ACC112 (cell line): ENCODE results near the gene ZMIZ2.
"Not testable (repeated sequence)": the region's sequence is repeated elsewhere in the genome, so short reads cannot be mapped to it uniquely, and the experiment has no call there.

Experiments used
- H2AFZ ChIP-seq: fragments of 200-600 bp; sonication (generic); one replicate; pipeline ENCODE4 v1.6.0; 2017; ENCODE audit warnings: antibody characterized with exemption, low read length; ENCODE audit not compliant: unreplicated experiment
- H3K27ac ChIP-seq: fragments of 200-600 bp; sonication (generic); 2 replicates; pipeline ENCODE4 v1.5.1; 2014; ENCODE audit warnings: low read depth, mild to moderate bottlenecking, antibody characterized with exemption, low read length, moderate library complexity
- H3K27me3 ChIP-seq: fragments of 200-600 bp; sonication (generic); 2 replicates; pipeline ENCODE4 v1.6.1; 2014; ENCODE audit warnings: mild to moderate bottlenecking, antibody characterized with exemption, low read length, moderate library complexity, mixed read lengths; ENCODE audit not compliant: insufficient read depth
- H3K36me3 ChIP-seq: fragments of 200-600 bp; sonication (generic); 2 replicates; pipeline ENCODE4 v1.6.1; 2016; ENCODE audit warnings: mild to moderate bottlenecking, antibody characterized with exemption, low read length, moderate library complexity, mixed read lengths; ENCODE audit not compliant: insufficient read depth
- H3K4me1 ChIP-seq: fragments of 200-600 bp; sonication (generic); one replicate; pipeline ENCODE4 v1.6.1; 2016; ENCODE audit warnings: low read length, mixed read lengths; ENCODE audit not compliant: insufficient read depth, unreplicated experiment, control insufficient read depth
- H3K4me3 ChIP-seq: fragments of 200-600 bp; sonication (generic); 2 replicates; pipeline ENCODE4 v1.5.1; 2014; ENCODE audit warnings: mild to moderate bottlenecking, low read depth, low read length
- H3K79me2 ChIP-seq: fragments of 200-600 bp; sonication (generic); one replicate; pipeline ENCODE4 v1.6.0; 2016; ENCODE audit warnings: low read length; ENCODE audit not compliant: control insufficient read depth, unreplicated experiment, insufficient read depth

ZMIZ2 gene

GRCh38 chr7:44776211-44776610 lies 27.6 kb downstream of the ZMIZ2 start:
- Histone ChIP-seq H3K79me2 (no peaks in the 10 kb centered on the region), H3K4me1 (no peaks in the 10 kb centered on the region), H2AFZ (no peak overlapping the region), H3K27me3 (no peaks in the 10 kb centered on the region), H3K27ac (no peak overlapping the region), H3K36me3 (no peaks in the 10 kb centered on the region), H3K4me3 (no peak overlapping the region)

- Histone ChIP-seq H2AFZ (no peak overlapping the region), H3K4me1 (no peaks in the 10 kb centered on the region)
These were observed 33.8 kb downstream of the ZMIZ2 start for GRCh38 chr7:44782460-44782859.

DNA sequence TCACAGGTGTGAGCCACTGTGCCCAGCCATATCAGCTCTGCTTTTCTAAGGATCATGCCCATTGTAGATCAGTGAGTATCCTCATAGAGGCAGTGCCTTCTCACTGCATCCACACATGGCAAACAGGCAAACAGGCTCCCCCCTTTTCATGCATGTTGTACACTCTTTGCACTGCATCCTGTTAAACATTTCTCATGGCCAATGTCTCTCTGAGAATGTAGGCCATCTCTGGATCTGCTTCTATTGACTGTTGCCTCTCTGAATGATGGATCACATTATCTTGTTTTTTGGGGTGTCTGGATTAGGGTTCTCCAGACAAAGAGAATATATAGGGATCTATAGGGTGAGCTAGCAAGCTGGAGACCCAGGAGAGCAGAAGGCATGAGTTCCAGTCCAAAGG lies 34.8 kb downstream of the ZMIZ2 start:
- Histone ChIP-seq H2AFZ (no peak overlapping the region), H3K27ac (no peak overlapping the region), H3K4me1 (no peaks in the 10 kb centered on the region), H3K36me3 (no peaks in the 10 kb centered on the region), H3K27me3 (no peaks in the 10 kb centered on the region), H3K4me3 (no peak overlapping the region), H3K79me2 (no peaks in the 10 kb centered on the region)

More at GRCh38 chr7:44782460-44782859, 33.8 kb downstream of the ZMIZ2 start:
- no peaks in the 10 kb centered on the region for H3K27me3 ChIP-seq
- no peaks in the 10 kb centered on the region for H3K79me2 ChIP-seq
- no peak overlapping the region for H3K4me3 ChIP-seq
- no peaks in the 10 kb centered on the region for H3K36me3 ChIP-seq
- H3K27ac ChIP-seq: no peak overlapping the region

GRCh38 chr7:44784364-44784763 lies 35.7 kb downstream of the ZMIZ2 start:
- Histone ChIP-seq H3K27ac (no peak overlapping the region), H3K27me3 (no peaks in the 10 kb centered on the region), H3K36me3 (no peaks in the 10 kb centered on the region), H3K4me1 (no peaks in the 10 kb centered on the region), H3K79me2 (no peaks in the 10 kb centered on the region), H3K4me3 (no peak overlapping the region), H2AFZ (no peak overlapping the region)

GRCh38 chr7:44785218-44785617 lies 36.6 kb downstream of the ZMIZ2 start:
- H3K27ac ChIP-seq, H3K4me3 ChIP-seq, H3K36me3 ChIP-seq, H3K4me1 ChIP-seq, H2AFZ ChIP-seq, H3K27me3 ChIP-seq, H3K79me2 ChIP-seq: not testable (repeated sequence)

- no peaks in the 10 kb centered on the region for H3K36me3 ChIP-seq
- no peak overlapping the region for H3K27ac ChIP-seq
- H3K4me3 ChIP-seq: no peak overlapping the region
- no peak overlapping the region for H2AFZ ChIP-seq
- no peaks in the 10 kb centered on the region for H3K27me3 ChIP-seq
- H3K79me2 ChIP-seq: no peaks in the 10 kb centered on the region
- H3K4me1 ChIP-seq: no peaks in the 10 kb centered on the region
These were observed 38.4 kb downstream of the ZMIZ2 start for GRCh38 chr7:44787041-44787440.

GRCh38 chr7:44787762-44788161 lies 39.1 kb downstream of the ZMIZ2 start:
- H2AFZ ChIP-seq: no peak overlapping the region
- no peak overlapping the region for H3K4me3 ChIP-seq
- H3K27ac ChIP-seq: no peak overlapping the region
- no peaks in the 10 kb centered on the region for H3K79me2 ChIP-seq
- no peaks in the 10 kb centered on the region for H3K36me3 ChIP-seq
- no peaks in the 10 kb centered on the region for H3K4me1 ChIP-seq
- H3K27me3 ChIP-seq: no peaks in the 10 kb centered on the region

DNA sequence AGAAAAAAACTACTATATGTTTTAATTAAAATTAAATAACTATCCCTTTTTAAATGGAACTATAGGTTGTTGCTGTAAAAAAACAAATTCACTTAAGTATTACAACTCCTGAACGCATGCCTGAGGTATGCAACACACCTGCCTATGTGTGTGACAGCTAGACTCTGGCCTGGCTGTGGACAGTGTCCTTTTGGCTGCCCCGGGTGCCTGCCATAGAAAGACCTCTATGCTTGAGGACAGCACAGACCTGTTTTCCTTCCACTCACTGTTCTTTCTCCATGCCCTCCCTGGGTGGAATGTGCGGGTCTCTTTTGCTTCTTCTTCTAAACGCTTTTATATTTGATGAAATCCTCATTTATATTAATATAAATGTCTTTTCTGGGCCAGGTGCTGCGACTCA lies 41.3 kb downstream of the ZMIZ2 start:
- no peak overlapping the region for H3K4me3 ChIP-seq
- no peaks in the 10 kb centered on the region for H3K27me3 ChIP-seq
- H3K4me1 ChIP-seq: no peaks in the 10 kb centered on the region
- H2AFZ ChIP-seq: no peak overlapping the region
- H3K79me2 ChIP-seq: no peaks in the 10 kb centered on the region
- H3K36me3 ChIP-seq: no peaks in the 10 kb centered on the region
- H3K27ac ChIP-seq: no peak overlapping the region

DNA sequence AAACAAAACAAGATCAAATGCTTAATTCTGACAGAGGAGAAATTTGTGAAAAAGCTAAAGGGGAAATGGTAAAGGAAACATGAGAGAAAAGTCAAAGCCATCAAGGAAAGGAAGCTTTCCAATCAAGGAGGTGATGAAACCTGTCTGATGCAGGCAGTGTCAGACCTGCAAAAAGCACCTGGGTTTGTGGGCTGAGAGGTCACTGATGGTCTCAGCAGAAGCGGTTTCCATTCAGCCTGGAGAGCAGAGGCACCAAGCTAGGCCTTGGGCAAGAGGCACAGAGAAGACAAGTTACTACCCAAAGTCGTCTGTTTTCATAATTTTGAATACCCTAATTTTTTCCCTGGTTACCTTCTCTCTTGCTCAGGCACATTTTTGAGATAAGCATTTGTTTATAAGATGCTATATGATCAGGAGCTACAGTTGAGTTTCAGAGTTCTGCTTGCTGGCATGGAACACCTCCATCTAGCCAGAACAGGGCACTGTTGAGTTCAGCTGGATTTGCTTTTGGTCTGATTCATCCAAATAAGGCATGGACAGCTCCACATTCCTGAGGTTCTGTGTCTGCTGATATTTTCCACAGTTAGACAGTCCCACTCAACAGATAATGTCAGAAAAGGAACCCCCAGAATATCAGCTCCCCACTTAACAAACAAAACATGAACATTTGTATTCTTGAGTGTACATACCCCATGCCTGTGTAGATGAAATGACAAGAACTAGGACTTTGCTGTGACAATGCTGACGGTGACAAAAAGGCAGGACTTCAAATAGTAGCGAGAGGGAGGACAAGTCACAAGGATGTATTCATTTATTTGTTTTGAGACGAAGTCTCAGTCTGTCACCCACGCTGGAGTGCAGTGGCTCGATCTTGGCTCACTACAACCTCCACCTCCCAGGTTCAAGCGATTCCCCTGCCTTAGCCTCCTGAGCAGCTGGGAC lies 42.9 kb downstream of the ZMIZ2 start:
- H3K79me2 ChIP-seq: peaks cover 7% of the 10 kb centered on the region
- H3K36me3 ChIP-seq: no peaks in the 10 kb centered on the region
- H3K27ac ChIP-seq: no peak overlapping the region
- H2AFZ ChIP-seq: no peak overlapping the region
- no peaks in the 10 kb centered on the region for H3K4me1 ChIP-seq
- H3K27me3 ChIP-seq: no peaks in the 10 kb centered on the region
- H3K4me3 ChIP-seq: no peak overlapping the region

- Histone ChIP-seq H3K4me1 (peaks cover 4% of the 10 kb centered on the region), H3K36me3 (peaks cover 13% of the 10 kb centered on the region), H3K79me2 (peaks cover 31% of the 10 kb centered on the region), H3K27ac (no peak overlapping the region), H2AFZ (no peak overlapping the region), H3K27me3 (no peaks in the 10 kb centered on the region), H3K4me3 (no peak overlapping the region)
These were observed 45.3 kb downstream of the ZMIZ2 start for GRCh38 chr7:44793919-44794318.

DNA sequence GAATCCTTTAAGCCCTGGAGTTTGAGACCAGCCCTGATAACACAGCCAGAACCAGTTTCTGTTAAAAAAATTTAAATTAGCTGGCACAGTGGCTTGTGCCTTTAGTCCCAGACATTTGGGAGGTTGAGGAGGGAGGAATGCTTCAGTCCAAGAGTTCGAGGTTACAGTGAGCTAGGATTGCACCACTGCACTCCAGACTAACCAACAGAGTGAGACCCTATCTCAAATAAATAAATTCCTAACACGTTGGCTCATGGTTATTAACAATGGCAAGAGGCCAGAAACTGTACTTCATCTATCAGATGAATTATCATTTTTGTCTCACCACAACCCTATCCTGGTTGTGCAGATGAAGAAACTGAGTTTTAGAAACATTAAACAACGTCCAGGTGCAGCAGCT lies 45.7 kb downstream of the ZMIZ2 start:
- Histone ChIP-seq H3K4me3 (no peak overlapping the region), H3K79me2 (peaks cover 34% of the 10 kb centered on the region), H2AFZ (no peak overlapping the region), H3K4me1 (peaks cover 7% of the 10 kb centered on the region), H3K36me3 (peaks cover 15% of the 10 kb centered on the region), H3K27ac (no peak overlapping the region), H3K27me3 (no peaks in the 10 kb centered on the region)
